H1 (cell line): ENCODE measurements around the gene RFNG. TPM values are rescaled to one million over a fixed set of nuclear protein-coding genes. Genes with fewer than 3 reads are reported as not detected.

ENCODE experiments used
- polyA plus RNA-seq, 7 experiments: library from polyadenylated mRNA; depleted of rRNA in 3 of 7; stranded (reverse) in 5 of 7; unstranded in 2 of 7; fragments of >200 nt in 5 of 7; fragments of 200-250 nt in 2 of 7; gene quantifications; 1 replicate in 5 of 7; 2 replicates in 1 of 7; 4 replicates in 1 of 7; pipeline versions ENCODE4 v1.2.1 to v1.2.3, GENCODE V29; 2011 to 2013; ENCODE audit warnings: missing spikeins in 2 of 7, mixed read lengths in 2 of 7
- total RNA-seq: library from RNA; stranded (reverse); fragmentation: NEBNext Ultra II Directional; extraction: Animal tissue kit (Norgen Biotek cat#: 25700); gene quantifications from 2 replicates; pipeline ENCODE4 v1.2.1, GENCODE V29; 2021
- TF ChIP-seq, protein P1 (sequence below), 3 experiments: IDR thresholded peaks; 1 replicate in 2 of 3; 2 replicates in 1 of 3; pipeline versions ENCODE4 v1.5.1 to v1.6.1; 2011; ENCODE audit warnings: low read length in 3 of 3, mild to moderate bottlenecking in 3 of 3, inconsistent platforms in 2 of 3, low read depth in 1 of 3, moderate library complexity in 1 of 3; ENCODE audit not compliant: insufficient read depth in 1 of 3; ENCODE audit errors: control extremely low read depth in 1 of 3

RFNG gene
- total and polyA plus RNA-seq, 2 of the 8 experiments (the other 6 are each of a cell fraction or from before 2014, with no cell fraction given) = 26.7 to 28.4 TPM

- TF ChIP-seq, protein P1, sequence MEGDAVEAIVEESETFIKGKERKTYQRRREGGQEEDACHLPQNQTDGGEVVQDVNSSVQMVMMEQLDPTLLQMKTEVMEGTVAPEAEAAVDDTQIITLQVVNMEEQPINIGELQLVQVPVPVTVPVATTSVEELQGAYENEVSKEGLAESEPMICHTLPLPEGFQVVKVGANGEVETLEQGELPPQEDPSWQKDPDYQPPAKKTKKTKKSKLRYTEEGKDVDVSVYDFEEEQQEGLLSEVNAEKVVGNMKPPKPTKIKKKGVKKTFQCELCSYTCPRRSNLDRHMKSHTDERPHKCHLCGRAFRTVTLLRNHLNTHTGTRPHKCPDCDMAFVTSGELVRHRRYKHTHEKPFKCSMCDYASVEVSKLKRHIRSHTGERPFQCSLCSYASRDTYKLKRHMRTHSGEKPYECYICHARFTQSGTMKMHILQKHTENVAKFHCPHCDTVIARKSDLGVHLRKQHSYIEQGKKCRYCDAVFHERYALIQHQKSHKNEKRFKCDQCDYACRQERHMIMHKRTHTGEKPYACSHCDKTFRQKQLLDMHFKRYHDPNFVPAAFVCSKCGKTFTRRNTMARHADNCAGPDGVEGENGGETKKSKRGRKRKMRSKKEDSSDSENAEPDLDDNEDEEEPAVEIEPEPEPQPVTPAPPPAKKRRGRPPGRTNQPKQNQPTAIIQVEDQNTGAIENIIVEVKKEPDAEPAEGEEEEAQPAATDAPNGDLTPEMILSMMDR (IDR thresholded peaks at IDR 0.05; ENCODE audit: control extremely low read depth in 1 of 3, insufficient read depth in 1 of 3, low read depth in 1 of 3, low read length in 3 of 3) = no peak
These were observed 16.1 kb downstream of the RFNG start (continued) for GRCh38 chr17:82035488-82035887.
